IMR-90 (cell line): ENCODE data around the gene COL4A1. TPM values are rescaled to one million over a fixed set of nuclear protein-coding genes. Genes with fewer than 3 reads are reported as not detected.

Source experiments
- ATAC-seq: fragments of 200-7000 bp; cut with Tn5 transposase; 2 replicates; pipeline ENCODE4 v1.9.1; 2020; ENCODE audit warnings: low read depth, mild to moderate bottlenecking, moderate library complexity
- BruUV-seq: library from RNA; stranded (reverse); fragments of 400-500 nt; replicated peaks from 2 replicates; lab custom pipeline; 2021; lab: Mats Ljungman, UMichigan
- CTCF ChIA-PET: fragments of 300-600 bp; formaldehyde crosslinking; extraction: SDS; loops from one replicate; lab custom pipeline; 2021; ENCODE audit warnings: antibody characterized with exemption; lab: Yijun Ruan, JAX
- POLR2A ChIA-PET: fragments of 300-600 bp; sonication (Branson Sonifier 250); formaldehyde crosslinking; loops from one replicate; lab custom pipeline; 2022; ENCODE audit warnings: antibody characterized with exemption; ENCODE audit not compliant: unreplicated experiment; lab: Charles Lee
- DNase-seq: peaks from one replicate; pipeline ENCODE4 v3.0.0; 2013
- H2AFZ ChIP-seq: replicated peaks from 2 replicates; pipeline ENCODE3; 2013; ENCODE audit warnings: low read length, mild to moderate bottlenecking; ENCODE audit not compliant: poor library complexity
- H2AK5ac ChIP-seq: 2 replicates; pipeline ENCODE4 v1.6.1; 2013; ENCODE audit warnings: low read depth, low read length, inconsistent platforms
- H2AK9ac ChIP-seq: replicated peaks from 2 replicates; pipeline ENCODE3; 2013; ENCODE audit warnings: mild to moderate bottlenecking, low read depth, low read length, moderate library complexity; ENCODE audit not compliant: poor library complexity
- H2BK120ac ChIP-seq: 2 replicates; pipeline ENCODE4 v1.6.1; 2013; ENCODE audit warnings: low read depth, low read length, inconsistent platforms
- H2BK15ac ChIP-seq: 3 replicates; pipeline ENCODE4 v1.6.1; 2013; ENCODE audit warnings: low read depth, low read length, inconsistent platforms
- H2BK20ac ChIP-seq: 2 replicates; pipeline ENCODE4 v1.6.1; 2013; ENCODE audit warnings: low read depth, mild to moderate bottlenecking, inconsistent platforms, low read length, moderate library complexity
- H2BK5ac ChIP-seq: 2 replicates; pipeline ENCODE4 v1.6.1; 2013; ENCODE audit warnings: mild to moderate bottlenecking, low read depth, low read length, inconsistent platforms; ENCODE audit not compliant: poor library complexity, severe bottlenecking
- H3K14ac ChIP-seq: replicated peaks from 2 replicates; pipeline ENCODE4 v1.6.1; 2013; ENCODE audit warnings: low read depth, low read length, inconsistent platforms
- H3K18ac ChIP-seq: 2 replicates; pipeline ENCODE4 v1.6.1; 2013; ENCODE audit warnings: low read depth, low read length, control low read depth
- H3K23ac ChIP-seq: 2 replicates; pipeline ENCODE4 v1.6.1; 2013; ENCODE audit warnings: low read depth, low read length, inconsistent platforms
- H3K27ac ChIP-seq: 2 replicates; pipeline ENCODE4 v1.5.1; 2013; ENCODE audit warnings: mild to moderate bottlenecking, control low read depth, low read length; ENCODE audit not compliant: insufficient read depth
- H3K27me3 ChIP-seq: 2 replicates; pipeline ENCODE4 v1.6.1; 2013; ENCODE audit warnings: low read length; ENCODE audit not compliant: control insufficient read depth, insufficient read depth
- H3K36me3 ChIP-seq: 2 replicates; pipeline ENCODE4 v1.6.1; 2013; ENCODE audit warnings: low read length, mixed read lengths; ENCODE audit not compliant: control insufficient read depth, insufficient read depth
- H3K4ac ChIP-seq: 2 replicates; pipeline ENCODE4 v1.6.1; 2013; ENCODE audit warnings: low read depth, low read length, inconsistent platforms
- H3K4me1 ChIP-seq: 2 replicates; pipeline ENCODE4 v1.6.1; 2013; ENCODE audit warnings: low read length, mixed read lengths; ENCODE audit not compliant: control insufficient read depth, insufficient read depth
- H3K4me2 ChIP-seq: 2 replicates; pipeline ENCODE4 v1.6.1; 2013; ENCODE audit warnings: low read depth, mild to moderate bottlenecking, control low read depth, low read length, moderate library complexity
- H3K4me3 ChIP-seq: 2 replicates; pipeline ENCODE4 v1.5.1; 2013; ENCODE audit warnings: low read depth, mild to moderate bottlenecking, control low read depth, low read length, moderate library complexity; ENCODE audit not compliant: insufficient read depth
- H3K56ac ChIP-seq: 2 replicates; pipeline ENCODE4 v1.6.1; 2013; ENCODE audit warnings: low read length, inconsistent platforms; ENCODE audit not compliant: insufficient read depth; ENCODE audit errors: extremely low read depth
- H3K79me1 ChIP-seq, 2 experiments: 2 replicates each; pipeline ENCODE4 v1.6.1; 2013; ENCODE audit warnings: low read length in 2 of 2, inconsistent platforms in 1 of 2, low read depth in 1 of 2
- H3K9ac ChIP-seq: 2 replicates; pipeline ENCODE4 v1.6.1; 2013; ENCODE audit warnings: low read depth, low read length, control low read depth
- H3K9me1 ChIP-seq: 2 replicates; pipeline ENCODE4 v1.6.1; 2013; ENCODE audit warnings: low read length, inconsistent platforms; ENCODE audit not compliant: insufficient read depth
- H3K9me3 ChIP-seq: 2 replicates; pipeline ENCODE4 v1.6.1; 2013; ENCODE audit warnings: low read length; ENCODE audit not compliant: control insufficient read depth, insufficient read depth
- H4K20me1 ChIP-seq: 2 replicates; pipeline ENCODE4 v1.6.1; 2013; ENCODE audit warnings: low read length, inconsistent platforms; ENCODE audit not compliant: insufficient read depth
- H4K5ac ChIP-seq: 2 replicates; pipeline ENCODE4 v1.6.1; 2013; ENCODE audit warnings: mild to moderate bottlenecking, low read depth, low read length, control low read depth
- H4K8ac ChIP-seq, 2 experiments: 2 replicates each; pipeline ENCODE4 v1.6.1; 2013; ENCODE audit warnings: low read depth in 2 of 2, low read length in 2 of 2, control low read depth in 1 of 2, inconsistent platforms in 1 of 2
- H4K91ac ChIP-seq: 2 replicates; pipeline ENCODE4 v1.6.1; 2013; ENCODE audit warnings: low read depth, low read length, inconsistent platforms; ENCODE audit not compliant: insufficient read depth
- CEBPB ChIP-seq: IDR thresholded peaks from 2 replicates; pipeline ENCODE4 v1.6.1; 2012; ENCODE audit warnings: low read depth, low read length, improper control_type of control experiment
- CHD1 ChIP-seq: IDR thresholded peaks from 2 replicates; pipeline ENCODE4 v1.6.1; 2012; ENCODE audit warnings: low read depth, low read length, improper control_type of control experiment
- CTCF ChIP-seq: conservative IDR thresholded peaks from 2 replicates; pipeline ENCODE4 v1.5.1; 2012; ENCODE audit warnings: mild to moderate bottlenecking, low read depth, low read length, improper control_type of control experiment
- ELK1 ChIP-seq: fragments of 150-350 bp; IDR thresholded peaks from 2 replicates; pipeline ENCODE4 v1.6.1; 2016; ENCODE audit warnings: low read depth, mild to moderate bottlenecking, low read length, moderate library complexity, borderline replicate concordance
- FOS ChIP-seq: fragments of 150-350 bp; IDR thresholded peaks from 2 replicates; pipeline ENCODE4 v1.6.1; 2016; ENCODE audit warnings: low read depth, low read length
- MAFK ChIP-seq: IDR thresholded peaks from 2 replicates; pipeline ENCODE4 v1.6.1; 2012; ENCODE audit warnings: low read depth, low read length, improper control_type of control experiment
- MAZ ChIP-seq: IDR thresholded peaks from 2 replicates; pipeline ENCODE4 v1.6.1; 2012; ENCODE audit warnings: low read depth, mild to moderate bottlenecking, low read length, improper control_type of control experiment, moderate library complexity, borderline replicate concordance
- NFE2L2 ChIP-seq: fragments of 150-350 bp; IDR thresholded peaks from 2 replicates; pipeline ENCODE4 v1.6.1; 2016; ENCODE audit warnings: low read depth, mild to moderate bottlenecking, low read length
- POLR2A ChIP-seq: IDR thresholded peaks from 2 replicates; pipeline ENCODE4 v1.6.1; 2012; ENCODE audit warnings: mild to moderate bottlenecking, low read depth, low read length
- RAD21 ChIP-seq: IDR thresholded peaks from 2 replicates; pipeline ENCODE4 v1.6.1; 2012; ENCODE audit warnings: low read length, improper control_type of control experiment
- RCOR1 ChIP-seq: IDR thresholded peaks from 2 replicates; pipeline ENCODE4 v1.6.1; 2012; ENCODE audit warnings: mild to moderate bottlenecking, low read length, improper control_type of control experiment; ENCODE audit not compliant: insufficient replicate concordance
- RFX5 ChIP-seq: IDR thresholded peaks from 2 replicates; pipeline ENCODE4 v1.8.0; 2012; ENCODE audit warnings: low read depth, mild to moderate bottlenecking, low read length, moderate library complexity
- SMC3 ChIP-seq: fragments of 150-350 bp; IDR thresholded peaks from 2 replicates; pipeline ENCODE4 v1.6.1; 2016; ENCODE audit warnings: low read depth, mild to moderate bottlenecking, antibody characterized with exemption, low read length, moderate library complexity
- USF2 ChIP-seq: fragments of 150-350 bp; IDR thresholded peaks from 2 replicates; pipeline ENCODE4 v1.6.1; 2017; ENCODE audit warnings: mild to moderate bottlenecking, antibody characterized with exemption, low read length, low read depth
- whole genome bisulfite sequencing, 2 experiments: methylation state at CpG; one replicate each; pipeline versions ENCODE4 v1.1.5 to v1.1.7; 2013; ENCODE audit warnings: missing lambda C conversion rate in 2 of 2; ENCODE audit not compliant: insufficient read length in 1 of 2; ENCODE audit errors: extremely low coverage in 2 of 2; 5-methylcytosine and 5-hydroxymethylcytosine counted together
- dilution Hi-C: fragments of 300-500 bp; cut with HindIII; formaldehyde crosslinking; loops from one replicate; pipeline ENCODE4 v1.14.3; 2018; ENCODE audit warnings: low sequenced_read_pairs; ENCODE audit not compliant: unreplicated experiment
- in situ Hi-C: fragments of 300-500 bp; cut with MboI; formaldehyde crosslinking; loops from 3 replicates; pipeline ENCODE4 v1.14.3; 2019; ENCODE audit warnings: low sequenced_read_pairs, inconsistent platforms, mixed read lengths
- intact Hi-C: fragments of 100-400 bp; cut with micrococcal nuclease; formaldehyde crosslinking; loops from 2 replicates; pipeline ENCODE4 v1.10.0; 2022
- polyA plus RNA-seq, 3 experiments: library from polyadenylated mRNA; depleted of rRNA; stranded (reverse); fragments of >200 nt; gene quantifications; 2 replicates each; pipeline ENCODE4 v1.2.3, GENCODE V29; 2012; ENCODE audit warnings: low replicate concordance in 1 of 3
- total RNA-seq: library from RNA; depleted of rRNA; stranded (reverse); fragments of >200 nt; gene quantifications from 2 replicates; pipeline ENCODE4 v1.2.3, GENCODE V29; 2012

Gene COL4A1
- total and polyA plus RNA-seq, 2 of the 4 experiments (the other 2 are of a cell fraction), result 230 to 337 TPM

GRCh38 chr13:110157718-110158117 lies 149.2 kb downstream of the COL4A1 start:
- ATAC-seq, result no peak
- no peak overlapping the region for H3K9ac ChIP-seq
- peaks cover 5% of the 10 kb centered on the region for H3K4me1 ChIP-seq
- peaks cover 71% of the 10 kb centered on the region for H3K36me3 ChIP-seq
- H2BK15ac ChIP-seq, result no peak overlapping the region
- no peak overlapping the region for H3K4me2 ChIP-seq
- peaks cover 6 to 22% of the 10 kb centered on the region in 2 experiments; a peak in 3 of 4 replicates for H3K79me1 ChIP-seq
- H3K9me1 ChIP-seq, result peaks cover 5% of the 10 kb centered on the region; the same call in 1 of the 2 replicates
- no peaks in the 10 kb centered on the region for H3K27me3 ChIP-seq
- no peak overlapping the region for H2AK9ac ChIP-seq
- no CpG with 5 or more reads among the region's 1 CpG for WGBS, 2 experiments
- H3K56ac ChIP-seq, result no peak overlapping the region
- H3K4ac ChIP-seq, result no peak overlapping the region
- intact Hi-C loops (no loop called here), in situ Hi-C loops (no loop called here), dilution Hi-C loops (no loop called here)
- no peak overlapping the region for H4K8ac ChIP-seq
- no peak overlapping the region for H4K5ac ChIP-seq
- no peak overlapping the region for H2BK120ac ChIP-seq
- H3K27ac ChIP-seq, result no peak overlapping the region
- no peak overlapping the region for H2AK5ac ChIP-seq
- no peak overlapping the region for H3K18ac ChIP-seq
- H3K9me3 ChIP-seq, result no peaks in the 10 kb centered on the region
- no peak overlapping the region for H3K23ac ChIP-seq
- no peak overlapping the region for H3K4me3 ChIP-seq
- H3K14ac ChIP-seq, result no peak overlapping the region
- no peak overlapping the region for H4K91ac ChIP-seq
- H2BK5ac ChIP-seq, result no peak overlapping the region
- peaks cover 8% of the 10 kb centered on the region; the same call in 1 of the 2 replicates for H4K20me1 ChIP-seq
- no TSS peak for BruUV-seq
- no peak for DNase-seq
- TF ChIP-seq RAD21 (no peak), NFE2L2 (no peak), MAZ (no peak), CEBPB (no peak), USF2 (no peak), CHD1 (no peak), FOS (no peak), ELK1 (no peak), MAFK (no peak), RFX5 (no peak), CTCF (no peak), SMC3 (no peak), RCOR1 (no peak), POLR2A (no peak)
- CTCF ChIA-PET, result no interaction called here
- POLR2A ChIA-PET, result interaction anchor here (0.6 kb wide), 1 partner anchor 21 kb away, joined by 5 read pairs; no protein-coding TSS in a partner anchor
- H2AFZ ChIP-seq, result no peak overlapping the region
- no peak overlapping the region for H2BK20ac ChIP-seq
